ENCODE results near the gene GNA12.

The GNA12 gene

DNA sequence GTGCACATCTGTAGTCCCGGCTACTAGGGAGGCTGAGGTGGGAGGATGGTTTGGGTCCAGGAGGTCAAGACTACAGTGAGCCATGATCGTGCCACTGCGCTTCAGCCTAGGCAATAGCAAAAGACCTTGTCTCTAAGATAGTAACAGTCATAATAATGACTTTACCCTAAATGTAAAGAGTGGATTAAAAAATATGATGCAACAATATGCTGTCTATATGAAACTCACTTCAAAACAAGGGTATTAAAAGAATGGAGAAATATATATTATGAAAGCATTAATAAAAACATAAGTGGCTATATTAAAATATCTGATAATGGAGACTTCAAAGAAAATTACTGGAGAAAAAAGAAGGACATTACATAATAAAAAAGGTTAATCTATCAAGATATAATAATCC, 5.7 kb downstream of the GNA12 start:
- no peak for DNase-seq (ENCODE audit: low read depth)

DNA sequence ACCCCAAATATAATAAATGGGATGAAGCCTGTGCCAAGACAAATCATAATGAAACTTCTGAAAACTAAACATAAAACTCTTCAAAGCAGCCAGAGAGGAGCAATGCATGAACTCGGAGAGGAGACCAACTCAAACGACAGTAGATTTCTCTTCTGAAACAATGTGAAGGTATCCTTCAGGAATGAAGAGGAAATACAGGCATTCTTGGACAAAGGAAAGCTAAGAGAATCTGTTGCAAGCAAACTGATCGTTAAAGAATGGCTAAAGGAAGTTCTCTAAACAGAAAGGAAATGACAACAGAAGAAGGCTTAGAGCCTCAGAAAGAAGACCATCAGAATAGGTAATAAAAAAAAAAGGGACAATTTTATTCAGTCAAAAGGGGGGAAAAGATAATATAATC, 6.6 kb downstream of the GNA12 start:
- no peak for DNase-seq (ENCODE audit: low read depth)

DNA sequence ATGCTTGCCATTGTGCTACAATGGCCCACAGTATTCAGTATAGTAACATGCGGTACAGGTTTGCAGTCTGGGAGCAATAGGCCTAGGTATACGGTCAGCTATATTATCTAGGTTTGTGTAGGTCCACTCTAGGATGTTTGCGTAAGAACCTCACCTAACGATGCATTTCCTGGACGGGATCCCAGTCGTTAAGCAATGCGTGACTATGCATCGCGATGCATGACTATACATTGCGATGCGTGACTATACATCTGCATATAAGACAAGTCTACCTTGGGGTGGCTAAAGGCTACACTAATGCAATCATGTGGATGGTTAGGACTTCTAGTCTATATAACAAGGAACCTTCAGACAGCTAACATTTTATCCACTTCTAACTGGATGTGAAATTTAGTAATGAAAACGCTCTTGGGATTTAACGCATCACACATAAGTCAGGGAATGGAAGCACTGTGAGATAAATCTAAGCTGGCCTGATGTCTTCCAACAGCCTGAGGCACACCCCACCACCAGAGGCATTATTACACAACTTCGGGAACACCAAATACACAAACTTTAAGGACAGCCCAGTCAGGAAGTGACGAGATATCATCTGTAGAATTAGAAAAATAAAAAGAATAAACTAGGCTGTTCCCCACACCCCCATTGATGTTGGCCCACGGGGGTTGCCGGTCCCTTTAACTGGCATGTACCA, 9.2 kb downstream of the GNA12 start:
- no peak for DNase-seq (ENCODE audit: low read depth)

DNA sequence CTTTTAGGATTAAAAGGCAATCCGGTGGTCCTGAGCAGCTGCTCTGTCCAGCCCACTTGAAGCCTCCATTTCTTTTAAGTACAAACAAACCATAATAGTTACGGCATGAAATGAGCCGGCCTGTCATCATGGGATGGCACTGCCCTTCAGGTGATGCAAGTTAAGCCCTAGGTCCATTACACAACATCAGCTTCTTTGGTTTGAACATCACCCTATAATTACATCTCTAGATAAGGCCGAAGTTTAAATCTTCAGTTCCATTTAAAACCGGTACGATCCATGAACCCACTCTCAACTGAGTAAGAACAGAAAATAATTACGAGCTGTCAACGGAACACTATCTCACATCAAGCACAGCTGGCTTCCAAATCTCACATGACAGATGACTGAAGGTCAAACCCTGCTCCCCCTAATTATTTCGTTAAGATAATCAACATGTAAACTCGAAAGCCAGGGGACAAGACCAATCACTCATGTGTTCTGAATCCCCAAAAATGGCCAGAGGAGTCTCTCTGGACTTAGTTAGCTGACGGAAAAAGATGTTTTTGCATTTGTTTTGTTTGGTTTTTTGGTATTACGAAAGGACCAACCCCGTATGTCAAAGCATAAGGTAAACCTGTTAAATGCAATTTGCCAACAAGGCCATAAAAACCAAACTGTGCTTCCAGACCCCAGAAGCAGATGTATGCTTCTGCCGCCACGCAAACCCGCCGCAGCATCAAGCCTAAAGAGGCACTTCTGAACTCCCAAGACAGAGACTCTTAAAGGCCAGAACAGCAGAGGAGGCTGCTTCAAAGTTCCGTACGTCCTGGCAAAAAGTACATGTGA, 10.8 kb downstream of the GNA12 start:
- DNase-seq (ENCODE audit: low read depth), result no peak

DNA sequence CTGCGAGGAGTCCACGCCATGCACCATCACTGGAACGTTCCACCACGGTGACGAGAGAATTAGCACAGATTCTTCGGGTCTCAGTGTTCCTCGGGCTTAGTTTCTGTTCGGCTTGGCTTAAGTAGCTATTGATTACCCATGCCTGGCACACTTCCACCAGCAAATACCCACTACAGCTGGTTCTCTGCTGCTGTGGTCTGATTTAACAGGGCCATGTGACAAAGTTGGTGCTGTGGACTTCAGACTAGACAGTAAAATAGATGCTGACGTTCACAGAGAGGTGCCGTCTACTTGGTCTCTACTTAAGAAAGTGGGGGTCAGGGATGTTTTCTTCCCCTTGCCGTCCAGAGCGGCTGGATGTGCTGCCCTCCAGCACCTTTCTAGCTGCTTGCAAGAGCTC, 11.6 kb downstream of the GNA12 start:
- DNase-seq (ENCODE audit: low read depth), result no peak

DNA sequence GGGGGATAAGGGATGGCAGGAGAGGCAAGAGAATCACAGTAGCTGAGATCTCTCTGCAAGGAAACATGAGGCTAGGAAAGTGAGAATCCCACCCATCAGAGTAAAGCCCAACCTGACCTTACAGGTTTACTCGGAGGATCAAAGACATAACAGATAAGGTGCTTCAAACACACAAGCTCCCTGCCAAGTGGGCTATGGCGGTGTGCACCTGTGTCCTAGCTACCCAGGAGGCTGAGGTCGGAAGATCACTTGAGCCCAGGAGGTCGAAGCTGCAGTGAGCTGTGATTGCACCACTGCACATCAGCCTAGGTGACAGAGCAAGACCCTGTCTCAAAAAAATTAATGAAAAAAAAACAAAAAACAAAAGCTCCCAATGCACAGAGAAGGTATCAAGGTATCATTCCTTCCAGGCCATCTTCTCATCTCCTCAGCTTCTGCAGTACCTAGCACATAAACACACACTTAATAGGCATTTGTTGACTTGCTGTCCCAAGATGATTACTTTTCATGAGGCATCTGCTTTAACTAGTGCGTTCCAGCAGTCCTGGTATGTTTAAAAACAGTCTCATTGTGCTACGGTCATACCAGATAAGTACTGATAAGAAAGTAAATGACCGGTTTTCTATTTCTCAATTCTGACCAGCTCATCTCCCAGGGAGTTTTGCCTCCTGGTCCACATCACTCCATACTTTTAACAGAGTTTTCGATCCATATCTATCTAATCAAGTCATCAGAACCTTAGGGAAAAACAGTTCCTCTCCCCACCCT, 13.3 kb downstream of the GNA12 start:
- DNase-seq (ENCODE audit: low read depth), result no peak

DNA sequence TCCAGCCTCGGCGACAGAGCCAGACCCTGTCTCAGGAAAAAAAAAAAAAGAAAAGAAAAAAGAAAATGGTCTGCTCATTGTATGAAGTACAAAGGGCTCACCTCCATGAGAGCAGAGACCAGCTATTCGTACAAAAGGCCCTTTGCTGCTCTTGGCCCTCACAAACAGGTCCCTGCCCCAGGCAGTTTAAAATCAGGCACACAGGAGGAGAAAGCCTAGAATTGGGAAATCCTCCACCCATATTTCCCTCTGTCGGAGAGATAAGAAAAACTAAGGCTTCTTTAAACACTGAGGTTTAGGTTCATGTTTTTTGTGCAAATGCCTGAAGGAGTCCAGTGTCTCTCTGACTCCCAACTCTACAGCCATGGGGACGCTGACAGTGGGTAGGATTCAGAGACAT, 15.1 kb downstream of the GNA12 start:
- no peak for DNase-seq (ENCODE audit: low read depth)

DNA sequence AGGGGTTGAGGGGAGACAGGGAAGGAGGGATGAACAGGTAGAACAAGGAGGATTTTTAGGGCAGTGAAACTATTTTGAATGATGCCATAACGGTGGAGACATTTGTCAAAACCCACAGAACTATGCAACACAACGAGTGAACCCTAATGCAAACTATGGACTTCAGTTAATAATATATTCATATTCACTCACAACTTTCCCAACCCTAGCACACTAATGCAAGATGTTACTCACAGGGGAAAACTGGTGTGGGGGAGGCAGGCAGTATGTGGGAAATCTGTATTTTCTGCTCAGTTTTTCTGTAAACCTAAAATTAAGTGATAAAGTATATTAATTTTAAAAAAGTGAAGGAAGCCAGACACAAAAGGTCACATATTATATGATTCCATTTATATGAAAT, 17.3 kb downstream of the GNA12 start:
- DNase-seq (ENCODE audit: low read depth), result no peak

DNA sequence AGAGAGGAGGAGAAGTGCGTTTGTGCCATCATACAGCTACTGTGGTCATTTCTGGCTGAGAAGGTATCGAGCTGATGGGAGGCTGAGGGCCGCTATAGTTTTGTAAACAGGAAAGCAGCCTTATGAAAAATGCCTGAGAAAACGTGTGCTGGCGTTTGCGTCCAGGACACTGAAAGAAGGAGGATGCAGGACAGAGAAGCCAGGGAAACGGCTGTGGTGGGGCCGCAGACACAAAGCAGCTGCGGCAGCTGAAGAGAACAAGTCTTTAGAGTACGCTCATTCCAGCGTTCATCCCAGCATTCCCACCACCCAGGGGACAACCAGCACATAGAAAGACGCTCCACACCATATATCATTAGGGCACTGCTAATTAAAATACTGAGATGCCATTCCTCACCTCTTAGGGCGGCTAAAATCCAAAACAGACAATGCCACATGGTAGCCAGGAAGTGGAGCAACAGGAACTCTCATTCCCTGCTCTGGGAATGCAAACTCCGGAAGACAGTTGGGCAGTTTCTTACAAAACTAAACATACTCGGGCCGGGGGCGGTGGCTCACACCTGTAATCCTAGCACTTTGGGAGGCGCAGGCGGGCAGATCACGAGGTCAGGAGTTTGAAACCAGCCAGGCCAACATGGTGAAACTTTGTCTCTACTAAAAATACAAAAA, 18.4 kb downstream of the GNA12 start:
- no peak for DNase-seq (ENCODE audit: low read depth)

DNA sequence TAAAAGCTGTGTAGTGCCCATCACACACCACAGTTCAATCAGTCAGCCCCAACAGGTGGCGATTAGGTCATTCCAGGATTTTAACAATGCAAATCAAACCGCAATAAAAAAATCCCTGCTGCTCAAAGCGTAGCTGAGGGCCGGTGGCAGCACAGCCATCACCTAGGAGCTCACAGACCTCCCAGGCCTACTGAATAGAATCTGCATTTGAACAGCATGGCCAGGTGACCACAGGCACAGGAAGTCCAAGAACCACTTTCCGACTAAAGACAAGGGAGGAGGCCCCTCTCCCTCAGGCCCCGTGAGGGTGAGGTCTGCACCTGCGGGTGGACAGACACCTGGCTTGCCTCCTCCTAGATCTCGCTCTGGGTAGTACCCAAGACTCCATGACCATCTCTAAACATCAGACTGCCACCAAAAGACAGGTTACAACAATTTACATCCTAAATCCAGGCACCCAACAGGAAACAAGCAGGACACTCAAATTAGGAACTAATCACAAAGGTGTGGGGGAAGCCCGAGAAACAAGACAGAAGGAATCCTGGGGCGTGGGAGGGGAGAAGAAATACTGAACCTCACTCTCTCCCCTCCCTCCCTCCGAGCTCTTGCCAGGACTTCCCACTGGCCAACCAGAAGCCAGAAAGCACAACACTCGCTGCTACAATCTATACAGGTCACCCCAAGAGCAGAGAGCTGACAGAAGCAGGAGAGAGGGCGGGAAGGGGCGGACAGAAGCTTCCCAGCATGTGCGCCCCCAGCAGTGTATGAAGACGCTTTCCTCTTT, 19.2 kb downstream of the GNA12 start:
- DNase-seq (ENCODE audit: low read depth), result no peak

DNA sequence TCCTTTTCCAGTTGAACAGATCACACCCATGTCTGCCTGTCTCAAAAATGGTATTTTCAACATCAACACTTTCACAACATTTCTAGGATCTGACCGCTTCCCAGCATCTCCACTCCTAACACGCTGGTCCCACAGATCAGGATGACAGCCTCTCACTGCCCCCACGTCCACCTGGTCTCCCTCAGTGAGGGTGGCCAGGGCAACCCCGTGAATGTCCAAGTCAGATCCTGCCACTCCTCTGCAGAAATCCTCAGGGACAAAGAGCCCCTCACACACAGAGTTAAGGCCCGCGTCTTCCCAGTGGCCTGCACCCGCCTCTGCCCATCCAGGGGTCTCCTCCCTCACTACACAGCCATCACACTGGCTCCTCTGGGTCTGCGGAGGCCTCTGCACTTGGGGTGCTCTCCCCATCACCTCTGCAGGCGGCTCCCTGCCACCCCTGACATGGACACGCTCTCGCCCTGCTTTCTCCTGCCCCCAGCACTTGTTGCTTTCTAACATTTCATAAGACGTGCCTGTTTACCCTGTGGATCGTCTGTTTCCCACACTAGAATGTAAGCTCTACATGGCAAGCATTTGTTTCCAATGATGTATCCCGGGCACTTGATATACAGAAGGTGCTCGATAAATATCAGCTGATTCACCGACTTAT, 20.0 kb downstream of the GNA12 start:
- no peak for DNase-seq (ENCODE audit: low read depth)

DNA sequence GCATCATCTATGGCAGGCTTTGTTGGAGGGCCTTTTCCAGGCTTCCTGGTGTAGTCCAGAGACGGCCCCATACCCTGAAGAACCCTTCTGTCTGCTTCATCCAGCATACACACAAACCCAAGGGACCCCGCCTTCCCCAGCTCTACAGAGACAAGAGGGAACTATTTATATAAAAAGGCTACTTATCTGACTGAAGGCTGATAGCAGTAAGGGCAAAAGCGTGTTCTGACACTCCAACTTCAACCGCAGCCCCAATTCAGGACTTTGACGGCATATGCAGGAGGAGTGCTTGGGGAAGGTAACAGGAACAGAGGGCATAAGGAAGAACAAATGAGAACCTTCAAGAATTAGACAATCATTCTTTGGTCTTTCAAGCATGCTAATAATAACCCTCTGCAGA, 21.0 kb downstream of the GNA12 start:
- no peak for DNase-seq (ENCODE audit: low read depth)

DNA sequence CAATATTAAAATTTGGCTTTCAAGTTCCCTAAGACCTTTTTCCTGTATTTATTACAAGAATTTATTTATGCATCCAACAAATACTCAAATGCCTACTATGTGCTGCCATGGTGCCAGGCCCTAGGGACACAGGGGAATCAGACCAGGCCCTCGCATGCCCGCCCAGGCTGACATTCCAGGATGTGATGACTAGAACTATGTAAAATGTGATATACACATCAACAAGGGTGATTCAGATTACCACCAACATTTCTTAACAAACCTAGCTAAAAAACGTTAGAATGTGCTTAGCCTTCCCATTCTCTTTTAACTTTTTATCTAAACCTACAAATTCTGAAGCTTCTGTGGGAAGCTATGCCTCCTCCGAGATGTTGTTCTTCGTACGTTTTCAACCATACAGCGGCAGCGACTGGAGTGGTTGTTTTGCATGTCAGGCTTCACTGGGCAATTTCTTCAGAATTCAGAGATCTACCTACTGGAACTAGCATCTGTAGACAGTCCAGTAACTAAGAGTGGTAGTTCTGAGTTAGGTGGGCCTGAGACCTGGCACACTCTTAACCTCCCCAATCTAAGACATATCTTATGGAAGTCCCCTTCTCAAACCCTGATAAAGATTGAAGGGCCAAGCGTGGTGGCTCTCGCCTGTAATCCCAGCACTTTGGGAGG, 22.1 kb downstream of the GNA12 start:
- no peak for DNase-seq (ENCODE audit: low read depth)

DNA sequence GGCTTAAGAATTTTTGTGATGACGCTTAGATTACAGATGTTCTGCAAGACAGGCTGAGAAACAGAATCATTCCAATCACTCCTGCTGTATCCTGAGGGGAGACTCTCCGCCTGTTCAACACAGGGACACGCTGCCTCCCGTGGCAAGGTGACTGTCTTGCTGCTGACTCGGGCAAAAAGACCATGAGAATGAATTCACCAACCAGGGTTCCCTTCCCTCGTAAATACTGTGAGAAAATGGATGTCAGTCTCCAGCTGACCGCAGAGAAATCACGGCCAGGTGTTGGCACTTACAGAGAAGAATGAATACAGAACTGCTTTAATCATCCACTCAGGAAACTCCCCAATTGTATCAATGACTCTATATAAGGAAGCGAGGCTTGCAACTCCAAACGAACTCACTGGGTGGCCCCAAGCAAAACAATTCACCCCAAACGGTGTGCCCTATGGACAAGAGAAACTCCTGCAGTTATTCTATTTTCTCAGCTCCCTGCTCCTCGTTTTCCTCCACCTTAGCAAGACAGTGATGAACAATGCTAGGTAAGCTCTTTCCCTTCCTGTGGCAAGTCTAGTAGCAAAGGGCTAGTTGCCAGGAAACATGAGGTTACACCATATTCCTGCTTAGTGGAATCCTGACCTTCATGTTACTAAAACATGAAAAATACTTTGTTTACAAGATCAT, 22.8 kb downstream of the GNA12 start:
- no peak for DNase-seq (ENCODE audit: low read depth)

DNA sequence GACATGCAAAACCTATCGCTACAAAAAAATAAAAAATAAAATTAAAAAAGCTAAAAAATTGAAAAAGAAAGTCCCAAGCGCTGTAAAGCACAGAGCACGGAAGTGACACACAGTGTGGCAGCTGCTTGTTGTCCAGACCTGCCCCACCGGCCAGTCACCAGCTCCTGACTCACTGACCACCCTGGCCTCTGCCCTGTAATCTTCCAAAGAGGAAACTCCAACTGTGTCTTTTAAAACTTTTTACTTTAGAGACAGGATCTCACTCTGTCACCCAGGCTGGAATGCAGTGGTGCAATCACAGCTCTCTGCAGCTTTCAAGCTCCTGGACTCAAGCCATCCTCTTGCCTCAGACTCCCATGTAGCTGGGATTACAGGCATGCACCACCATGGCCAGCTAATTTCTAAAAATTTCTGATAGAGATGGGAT, 23.6 kb downstream of the GNA12 start:
- DNase-seq (ENCODE audit: low read depth), result no peak

DNA sequence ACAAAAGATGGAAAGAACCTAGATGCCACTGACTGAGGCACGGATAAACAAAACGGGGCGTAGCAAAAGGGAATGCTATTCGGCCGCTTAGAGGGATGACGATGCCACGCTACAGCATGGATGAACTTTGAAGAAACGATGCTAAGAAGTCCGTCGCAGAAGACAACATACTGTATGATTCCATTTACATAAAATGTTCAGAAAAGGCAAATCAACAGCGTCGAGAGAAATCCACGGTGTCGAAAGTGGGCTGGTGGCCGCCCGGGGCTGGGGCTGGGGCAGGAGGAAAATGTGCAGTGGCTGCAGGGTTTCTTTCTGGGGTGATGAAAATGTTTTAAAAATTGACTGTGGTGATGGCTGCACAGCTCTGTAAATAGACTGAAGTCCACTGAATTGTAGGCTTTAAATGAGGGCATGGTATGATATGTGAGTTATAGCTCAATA, 24.1 kb downstream of the GNA12 start:
- DNase-seq (ENCODE audit: low read depth), result no peak

DNA sequence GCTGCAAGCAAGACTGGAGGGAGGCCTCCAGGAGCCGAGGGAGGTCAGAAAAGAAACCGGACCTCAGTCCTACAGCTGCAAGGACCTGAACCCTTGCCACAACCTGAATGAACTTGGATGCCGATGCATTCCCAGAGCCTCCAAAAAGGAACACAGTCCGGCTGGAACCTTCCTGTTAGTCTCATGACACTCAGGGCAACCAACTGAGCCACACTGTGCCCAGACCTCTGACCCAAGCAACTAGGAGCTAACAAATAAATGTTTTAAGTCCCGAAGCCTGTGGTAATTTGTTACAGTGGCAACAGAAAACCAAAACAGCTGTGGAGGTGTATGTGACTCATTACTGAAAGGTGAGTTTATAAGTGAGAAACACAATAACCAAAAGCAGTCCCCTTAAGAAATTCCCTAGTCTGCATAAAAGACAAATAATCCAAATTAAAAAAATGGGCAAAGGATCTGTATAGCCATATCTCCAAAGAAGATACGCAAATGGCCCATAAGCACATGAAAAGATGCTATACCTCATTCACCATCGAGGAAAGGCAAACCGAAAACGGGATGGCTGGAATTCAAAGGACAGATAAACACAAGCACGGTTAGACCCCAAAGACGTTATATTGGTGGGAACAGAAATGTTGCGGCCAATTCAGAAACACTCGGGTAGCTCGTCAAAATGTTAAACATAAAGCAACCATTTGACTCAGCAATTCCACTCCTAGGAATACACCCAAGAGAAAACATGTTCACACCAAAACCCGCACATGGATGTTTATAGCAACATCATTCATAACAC, 24.8 kb downstream of the GNA12 start:
- no peak for DNase-seq (ENCODE audit: low read depth)

DNA sequence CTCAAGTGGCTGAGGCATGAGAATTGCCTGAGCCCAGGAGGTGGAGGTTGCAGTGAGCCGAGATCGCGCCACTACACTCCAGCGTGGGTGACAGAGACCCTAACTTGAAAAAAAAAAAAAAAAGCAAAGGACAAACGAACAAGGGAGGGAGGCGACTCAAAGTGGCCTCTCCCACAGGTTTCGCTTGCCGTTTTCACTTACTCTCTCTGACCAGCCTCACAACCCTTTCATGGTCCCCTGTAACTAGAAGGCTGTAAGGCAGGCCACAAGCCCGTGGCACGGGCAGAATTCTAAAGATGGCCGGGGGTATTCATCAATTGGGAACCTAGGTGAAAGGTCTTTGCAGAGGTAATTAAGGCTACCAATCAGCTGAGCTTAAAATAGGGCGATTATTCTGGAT, 25.5 kb downstream of the GNA12 start:
- no peak for DNase-seq (ENCODE audit: low read depth)

DNA sequence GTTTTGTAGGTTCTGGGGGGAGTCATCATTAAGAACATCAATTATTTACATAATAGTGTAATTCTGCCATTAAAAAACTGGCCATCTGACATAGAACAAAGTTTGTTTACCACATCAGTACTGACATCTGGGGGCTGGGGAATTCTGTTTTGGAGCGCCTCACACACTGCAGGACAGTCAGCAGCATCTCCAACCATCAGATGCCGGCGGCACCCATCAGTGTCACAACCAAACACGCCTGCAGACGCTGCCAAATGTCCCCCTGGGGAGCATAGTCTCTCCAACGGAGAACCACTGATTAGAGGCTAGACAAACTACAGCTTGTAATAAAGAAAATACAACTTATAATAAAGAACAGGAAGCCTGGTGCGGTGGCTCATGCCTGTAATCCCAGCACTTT, 26.0 kb downstream of the GNA12 start:
- DNase-seq (ENCODE audit: low read depth), result no peak

All from T follicular helper cell (primary cell).